DOHH2 (cell line): ENCODE results near the gene FAM107B.

Source experiments
- CTCF ChIP-seq: fragments of 200-600 bp; sonication (generic); IDR thresholded peaks from one replicate; pipeline ENCODE4 v1.5.1; 2014; ENCODE audit warnings: antibody characterized with exemption, mild to moderate bottlenecking, low read depth, low read length; ENCODE audit not compliant: poor library complexity, severe bottlenecking
- EZH2phosphoT487 ChIP-seq: fragments of 200-600 bp; sonication (generic); IDR thresholded peaks from 2 replicates; pipeline ENCODE4 v1.6.1; 2017; ENCODE audit warnings: borderline replicate concordance, mild to moderate bottlenecking, antibody characterized with exemption, low read length, moderate library complexity, mixed read lengths

GRCh38 chr10:14554491-14555205 is 220.0 kb downstream of the FAM107B start:
- TF ChIP-seq EZH2phosphoT487 (no peak), CTCF (no peak)
